GM19099 (cell line): ENCODE results near the gene PRKAR1B.

Experiments used
- POLR2A ChIP-seq: IDR thresholded peaks from 3 replicates; pipeline ENCODE4 v1.6.1; 2011; ENCODE audit warnings: low read depth; ENCODE audit not compliant: insufficient read length; ENCODE audit errors: extremely low read depth

PRKAR1B gene

DNA sequence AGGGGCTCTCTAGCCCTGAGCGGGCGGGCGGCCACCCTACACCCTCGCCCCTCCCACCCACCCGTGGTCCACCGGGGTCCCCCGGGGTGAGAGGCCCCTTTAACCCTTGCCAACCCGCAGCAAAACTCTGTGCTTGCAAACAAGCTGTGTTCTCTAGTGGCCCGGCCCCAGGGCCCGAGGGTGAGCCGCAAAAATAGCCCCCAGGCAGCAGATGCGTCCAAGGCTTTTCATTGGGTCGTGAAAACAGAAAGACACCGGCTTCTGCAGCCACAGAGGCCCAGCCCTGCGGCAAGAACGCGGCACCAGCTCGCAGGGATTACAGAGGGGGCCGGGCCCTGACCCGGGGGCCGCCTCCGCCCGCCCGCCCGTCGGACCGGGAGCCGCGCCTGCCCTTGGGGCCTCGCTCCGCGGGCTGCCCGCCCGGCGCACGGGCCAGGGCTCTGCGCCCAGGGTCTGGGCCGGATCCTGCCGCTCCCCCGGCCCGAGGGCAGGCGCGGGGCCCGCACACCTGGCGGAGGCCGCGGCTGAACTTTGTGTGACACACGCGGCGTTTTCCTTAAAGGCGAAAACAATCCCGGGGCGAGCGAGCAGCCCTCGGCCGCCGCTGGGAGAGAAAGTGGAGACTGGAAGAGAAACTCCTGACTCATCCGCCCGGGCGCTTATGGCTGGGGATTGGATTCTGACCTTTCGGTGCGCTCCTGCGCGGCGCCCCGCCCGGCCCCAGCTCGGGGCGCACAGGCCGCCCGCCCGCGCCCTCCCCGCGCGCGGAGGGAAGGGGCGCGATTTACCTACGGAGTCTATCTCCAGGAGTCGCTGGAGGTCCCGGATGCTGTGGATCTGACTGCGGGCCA, 210.2 kb downstream of the PRKAR1B start:
- TF ChIP-seq POLR2A, result no peak

DNA sequence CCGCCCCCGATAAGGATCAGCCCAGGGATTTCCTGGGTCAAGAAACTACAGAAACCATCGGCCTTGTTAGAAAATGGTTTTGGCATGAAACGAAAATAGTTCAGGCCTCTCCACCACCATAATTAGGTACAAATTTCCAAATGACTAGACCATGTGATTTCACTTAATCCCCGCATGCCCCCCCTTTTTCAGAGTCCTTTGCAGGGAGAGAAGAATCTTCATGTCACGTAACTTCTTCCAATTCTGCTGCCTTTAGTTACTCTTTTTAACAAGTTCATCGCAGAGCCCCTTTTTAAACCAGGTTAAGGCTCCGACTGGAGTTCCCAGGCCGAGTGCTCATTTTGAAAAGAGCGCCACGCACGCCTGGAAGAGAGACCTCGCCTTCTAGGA, 210.9 kb downstream of the PRKAR1B start:
- TF ChIP-seq POLR2A, result no peak

DNA sequence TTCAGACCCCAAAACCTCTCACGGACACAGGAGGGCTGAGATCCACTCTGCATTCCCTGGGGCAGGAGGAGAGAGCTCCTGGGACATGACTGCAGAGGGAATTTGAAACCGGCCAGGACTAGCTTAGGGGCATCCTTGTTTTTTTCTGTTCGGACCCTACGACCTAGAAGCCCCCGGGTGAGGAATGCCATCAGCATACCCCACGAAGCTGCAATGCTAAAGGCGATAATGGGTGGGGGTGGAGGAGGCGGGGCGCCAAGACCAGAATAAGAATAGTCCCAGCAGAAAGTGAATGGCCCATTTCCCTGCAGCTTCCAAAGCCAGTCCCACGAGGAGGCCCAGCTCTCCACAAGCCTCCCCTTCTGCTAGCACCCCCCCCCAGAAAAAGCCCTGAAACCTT, 211.5 kb downstream of the PRKAR1B start:
- no peak for TF ChIP-seq POLR2A

DNA sequence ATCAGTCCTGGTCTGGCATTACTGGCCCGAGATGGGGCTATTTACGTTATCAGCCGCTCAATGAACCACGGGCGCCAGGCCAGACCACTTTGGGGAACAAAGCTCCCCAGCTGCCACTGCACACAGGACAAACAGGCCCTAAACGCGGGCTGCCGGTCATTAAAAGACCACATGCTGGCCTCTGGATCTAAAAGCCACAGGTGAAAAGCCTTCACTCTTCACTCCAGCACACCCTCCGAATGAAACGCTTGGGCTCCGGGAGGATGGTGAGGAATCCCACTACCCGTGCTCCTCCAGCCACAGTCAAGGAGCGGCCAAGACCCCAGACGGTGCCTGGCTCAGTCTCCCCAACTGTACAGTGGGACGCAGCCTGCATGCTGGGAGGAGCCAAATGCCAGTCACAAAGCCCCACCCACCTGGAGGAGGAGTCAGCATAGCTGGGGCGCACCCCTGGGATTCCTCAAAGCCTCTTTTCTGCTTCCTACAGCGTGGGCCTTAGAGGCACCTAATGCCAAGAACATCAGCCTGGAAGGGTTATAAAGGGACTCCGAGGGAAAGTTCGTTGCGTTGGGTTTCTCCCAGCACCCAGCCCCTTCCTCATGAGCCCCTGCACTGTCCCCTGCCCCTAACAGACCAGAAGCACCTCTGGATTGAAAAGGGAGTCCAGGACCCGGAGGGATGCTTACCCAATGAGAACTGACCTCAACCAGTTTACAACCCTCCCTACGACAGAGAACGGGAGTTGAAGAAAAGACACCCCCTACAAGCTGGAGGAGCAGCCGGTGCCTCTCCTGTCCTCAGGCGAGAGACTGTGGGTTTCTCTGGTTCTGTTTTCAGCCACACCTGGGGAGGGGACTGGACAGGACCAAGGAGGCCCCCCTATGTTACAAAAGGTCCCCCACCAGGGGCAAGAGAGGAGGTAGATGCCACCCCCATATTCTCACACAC, 212.2 kb downstream of the PRKAR1B start:
- TF ChIP-seq POLR2A, result no peak

DNA sequence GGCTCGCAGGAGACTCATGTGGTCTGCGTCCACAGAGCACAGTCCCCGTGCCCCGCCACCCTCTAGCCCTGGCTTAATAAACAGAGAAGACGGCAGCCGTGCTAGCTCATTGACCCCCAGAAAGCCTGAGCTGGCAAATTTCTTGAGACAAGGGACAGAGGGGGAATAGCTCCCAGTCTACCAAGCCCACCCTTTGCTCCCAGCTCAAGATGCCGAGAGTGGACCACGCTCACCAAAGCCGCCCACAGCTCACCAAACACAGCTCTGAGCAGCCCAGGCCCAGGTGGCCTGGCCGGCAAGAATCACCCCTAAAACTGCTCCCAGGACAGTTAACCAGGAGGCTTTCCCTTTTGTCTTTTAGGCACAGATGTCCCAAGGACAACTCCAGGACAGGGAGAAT, 212.8 kb downstream of the PRKAR1B start:
- no peak for TF ChIP-seq POLR2A

- no peak for TF ChIP-seq POLR2A
Measured at GRCh38 chr7:513521-514166, 213.4 kb downstream of the PRKAR1B start.

DNA sequence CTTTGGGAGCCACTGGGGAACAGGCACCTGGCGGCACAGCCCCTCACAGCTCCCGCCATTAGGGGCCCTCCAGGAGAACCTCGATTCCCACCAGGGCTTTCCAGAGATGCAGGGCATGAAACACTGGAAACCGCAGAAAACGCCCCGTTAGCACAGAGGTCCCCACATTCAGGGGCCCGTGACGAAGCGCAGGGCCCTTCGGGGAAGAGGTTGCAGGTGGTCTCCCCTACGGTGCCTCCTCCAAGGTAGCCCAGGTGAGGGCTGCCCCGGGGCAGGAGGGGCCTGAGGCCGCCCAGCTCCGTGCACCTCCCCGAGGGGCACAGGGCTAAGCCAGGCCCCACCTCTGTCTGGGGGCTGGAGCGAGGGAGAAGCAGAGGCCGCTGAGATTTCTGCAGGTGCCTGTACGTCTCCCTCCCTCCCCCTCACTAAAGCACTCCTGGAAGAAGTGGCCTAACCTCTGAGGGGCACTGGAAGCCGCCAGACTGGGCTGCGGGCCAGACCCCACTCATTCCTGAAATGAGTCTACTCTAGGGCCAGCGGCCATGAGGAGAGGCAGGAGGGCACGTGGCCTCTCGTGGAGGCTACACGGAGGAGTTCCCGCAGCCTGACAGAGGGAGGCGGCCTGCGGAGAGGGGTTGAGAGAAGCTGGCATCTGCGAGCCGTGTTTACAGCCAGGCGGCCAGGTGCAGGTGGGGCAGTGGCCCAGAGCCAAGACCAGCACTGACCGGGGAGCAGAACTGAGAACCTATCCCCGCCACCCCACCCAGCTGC, 214.4 kb downstream of the PRKAR1B start:
- TF ChIP-seq POLR2A, result no peak

- TF ChIP-seq POLR2A, result no peak
Measured at GRCh38 chr7:512146-512510, 215.0 kb downstream of the PRKAR1B start.

DNA sequence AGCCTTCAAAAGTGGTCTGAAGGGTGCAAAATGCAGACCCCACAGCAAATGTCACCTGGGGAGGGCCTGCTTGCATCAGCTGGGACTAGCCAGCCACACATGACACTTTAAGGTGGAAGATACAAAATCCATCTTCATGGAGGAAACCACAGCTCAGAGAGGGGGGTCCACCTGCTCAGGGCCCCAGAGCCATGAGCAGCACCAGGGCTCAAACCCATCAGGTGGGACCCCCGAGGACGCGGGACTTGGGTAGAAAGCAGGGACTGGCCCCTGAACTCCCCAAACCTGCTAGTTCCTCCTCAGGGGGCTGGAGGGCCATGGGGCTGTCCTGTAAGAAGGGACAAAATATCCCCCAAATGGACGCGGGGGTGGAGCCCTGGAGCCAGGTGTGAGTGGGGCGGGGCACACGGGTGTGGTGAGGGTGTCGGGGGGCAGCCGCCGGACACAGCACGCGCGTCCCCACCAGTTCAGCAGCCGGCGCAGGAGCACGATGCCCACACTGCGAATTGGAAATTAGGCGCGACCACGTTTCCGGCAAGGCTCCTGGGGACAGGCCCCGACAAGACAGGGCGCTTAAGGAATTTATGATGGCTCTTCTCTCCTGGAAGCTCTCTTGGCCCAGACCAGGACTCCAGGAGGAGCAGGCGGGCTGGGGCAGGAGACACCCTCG, 215.5 kb downstream of the PRKAR1B start:
- TF ChIP-seq POLR2A, result no peak

GRCh38 chr7:510782-511281, 216.2 kb downstream of the PRKAR1B start:
- no peak for TF ChIP-seq POLR2A

- no peak for TF ChIP-seq POLR2A
Measured at GRCh38 chr7:510131-510481, 217.0 kb downstream of the PRKAR1B start.

DNA sequence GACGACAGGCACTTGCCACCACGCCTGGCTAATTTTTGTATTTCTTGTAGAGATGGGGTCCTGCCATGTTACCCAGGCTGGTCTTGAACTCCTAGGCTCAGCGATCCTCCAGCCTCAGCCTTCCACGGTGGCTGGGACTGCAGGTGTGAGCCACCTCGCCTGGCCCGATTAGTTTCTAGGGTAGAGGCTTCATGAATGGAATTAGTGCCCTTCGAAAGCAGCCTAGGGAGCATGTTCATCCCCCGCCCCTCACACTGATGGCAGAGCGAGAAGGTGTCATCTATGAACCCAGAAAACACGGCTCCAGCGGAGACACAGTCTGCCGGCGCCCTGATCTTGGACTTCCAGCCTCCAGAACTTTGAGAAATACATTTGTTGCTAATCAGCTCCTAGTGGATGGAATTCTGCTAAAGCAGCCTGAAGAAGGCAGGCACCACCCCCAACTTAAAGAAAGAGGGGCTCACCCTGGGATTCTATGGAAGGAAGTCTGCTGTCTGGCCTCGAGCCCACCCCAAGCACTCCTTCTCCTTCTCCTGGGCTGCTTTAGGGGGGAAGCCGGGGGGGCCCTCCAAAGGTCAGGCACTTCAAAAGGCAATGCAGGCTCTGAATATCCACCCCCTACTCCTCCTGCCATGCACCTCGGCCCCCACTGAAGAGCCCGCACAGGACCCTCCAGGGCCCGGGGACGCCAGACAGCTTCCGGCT, 217.5 kb downstream of the PRKAR1B start:
- TF ChIP-seq POLR2A, result no peak

DNA sequence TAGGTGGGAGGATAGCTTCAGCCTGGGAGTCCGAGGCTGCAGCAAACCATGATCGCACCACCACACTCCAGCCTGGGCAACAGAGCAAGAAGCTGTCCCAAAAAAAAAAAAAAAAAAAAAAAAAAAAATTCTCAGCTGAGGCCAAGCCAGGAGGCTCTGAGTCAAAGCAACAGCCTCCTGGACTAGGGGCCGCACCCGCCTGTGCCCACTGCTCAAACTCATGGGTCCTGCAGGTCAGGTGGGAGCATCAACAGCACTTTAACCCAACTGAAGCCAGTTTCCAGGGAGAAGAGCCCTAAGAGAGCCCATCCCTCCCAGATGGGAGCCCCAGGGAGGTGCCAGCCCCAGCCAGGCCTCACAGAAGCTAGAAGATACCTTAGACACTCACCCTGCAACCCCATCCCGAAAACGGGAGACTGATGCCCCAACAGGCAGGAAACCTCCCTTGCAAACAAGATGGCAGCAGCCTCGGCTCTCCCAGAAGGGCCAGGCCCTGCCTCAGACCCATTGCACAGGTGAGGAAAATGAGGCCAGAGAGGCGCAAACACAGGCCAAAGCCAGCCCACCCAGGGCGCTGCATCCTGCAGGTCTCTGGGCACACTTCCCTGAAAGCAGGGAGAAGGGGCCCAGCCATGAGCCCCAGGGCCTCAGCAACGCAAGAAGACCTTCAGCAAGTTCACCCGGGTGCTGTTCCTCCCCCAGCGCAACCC, 218.5 kb downstream of the PRKAR1B start:
- TF ChIP-seq POLR2A, result no peak

DNA sequence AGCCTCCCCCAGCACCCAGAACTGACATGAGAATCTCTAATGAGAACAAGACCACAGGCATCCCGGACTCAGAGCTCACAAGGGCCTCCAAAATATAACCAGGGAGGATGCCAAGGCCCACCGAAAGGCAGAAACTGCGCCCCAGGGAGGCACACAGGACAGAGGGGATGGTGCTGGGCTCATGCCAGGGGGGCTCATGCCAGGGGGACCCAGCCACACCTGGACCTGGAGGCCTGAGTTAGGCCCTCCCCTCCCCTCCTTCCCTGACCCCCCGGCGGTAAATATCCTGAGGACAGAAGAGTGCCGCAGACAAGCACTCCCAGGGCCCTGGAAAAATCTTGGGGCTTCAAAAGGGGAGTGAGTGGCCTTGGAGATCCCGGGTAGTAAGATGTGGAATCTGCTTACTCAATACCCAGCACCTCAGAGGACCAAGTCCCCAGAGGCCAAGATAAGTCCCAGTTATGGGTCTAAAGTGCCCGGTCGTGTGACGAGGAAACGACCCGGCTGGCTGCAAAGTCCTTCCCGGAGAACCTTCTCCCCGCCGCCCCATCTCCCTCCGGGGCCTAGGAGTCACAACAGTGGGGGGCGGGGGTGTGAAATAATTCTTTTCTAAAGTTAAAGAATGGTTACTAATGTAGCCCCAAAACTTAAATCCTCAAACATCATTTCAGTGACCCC, 219.3 kb downstream of the PRKAR1B start:
- TF ChIP-seq POLR2A, result no peak
